Keratinocyte (primary cell): ENCODE data around the gene SPATA13. TPM values are rescaled to one million over a fixed set of nuclear protein-coding genes. Genes with fewer than 3 reads are reported as not detected.

Experiments used
- DNase-seq: peaks from one replicate; pipeline ENCODE4 v3.0.0-alpha.2; 2011; ENCODE audit warnings: low read depth, missing footprints, low spot score
- FAIRE-seq: peaks from 2 replicates; lab custom pipeline; 2011; peaks lifted over from hg19 to GRCh38; lab: Jason Lieb, UNC
- H2AFZ ChIP-seq: 2 replicates; pipeline ENCODE4 v1.6.0; 2012; ENCODE audit warnings: low read length, control low read depth, inconsistent platforms; ENCODE audit not compliant: control insufficient read depth
- H3K27ac ChIP-seq: 2 replicates; pipeline ENCODE4 v1.5.1; 2011; ENCODE audit warnings: low read length; ENCODE audit not compliant: control insufficient read depth, insufficient read depth
- H3K27me3 ChIP-seq: 3 replicates; pipeline ENCODE4 v1.6.0; 2011; ENCODE audit warnings: low read length; ENCODE audit not compliant: control insufficient read depth, insufficient read depth; ENCODE audit errors: extremely low read depth
- H3K36me3 ChIP-seq, 2 experiments: 2 replicates in 1 of 2; 3 replicates in 1 of 2; pipeline ENCODE4 v1.5.1; 2011; ENCODE audit warnings: low read length in 2 of 2, mild to moderate bottlenecking in 1 of 2; ENCODE audit not compliant: control insufficient read depth in 2 of 2, insufficient read depth in 2 of 2; ENCODE audit errors: extremely low read depth in 1 of 2
- H3K4me1 ChIP-seq: 3 replicates; pipeline ENCODE4 v1.5.1; 2011; ENCODE audit warnings: low read length; ENCODE audit not compliant: control insufficient read depth, insufficient read depth; ENCODE audit errors: extremely low read depth
- H3K4me2 ChIP-seq: 3 replicates; pipeline ENCODE4 v1.6.0; 2011; ENCODE audit warnings: low read depth, low read length; ENCODE audit not compliant: control insufficient read depth, insufficient read depth; ENCODE audit errors: extremely low read depth
- H3K4me3 ChIP-seq, 3 experiments: fragments of 200-600 bp in 1 of 3; sonication (generic) in 1 of 3; 2 replicates in 2 of 3; 3 replicates in 1 of 3; pipeline ENCODE4 v1.5.1; 2011 to 2016; ENCODE audit warnings: low read length in 3 of 3, mild to moderate bottlenecking in 3 of 3, control low read depth in 2 of 3, inconsistent platforms in 1 of 3, low read depth in 1 of 3, mixed read lengths in 1 of 3, mixed run types in 1 of 3, moderate library complexity in 1 of 3; ENCODE audit not compliant: control insufficient read depth in 2 of 3, insufficient read depth in 2 of 3; ENCODE audit errors: extremely low read depth in 1 of 3
- H3K79me2 ChIP-seq: 2 replicates; pipeline ENCODE4 v1.6.0; 2012; ENCODE audit warnings: low read length; ENCODE audit not compliant: control insufficient read depth, insufficient read depth
- H3K9ac ChIP-seq: 3 replicates; pipeline ENCODE4 v1.6.0; 2011; ENCODE audit warnings: low read length; ENCODE audit not compliant: control insufficient read depth, insufficient read depth; ENCODE audit errors: extremely low read depth
- H3K9me1 ChIP-seq: 3 replicates; pipeline ENCODE4 v1.6.0; 2011; ENCODE audit warnings: low read length; ENCODE audit not compliant: control insufficient read depth, insufficient read depth; ENCODE audit errors: extremely low read depth
- H3K9me3 ChIP-seq: 2 replicates; pipeline ENCODE4 v1.5.1; 2012; ENCODE audit warnings: low read depth, low read length; ENCODE audit not compliant: control insufficient read depth
- H4K20me1 ChIP-seq: 3 replicates; pipeline ENCODE4 v1.6.0; 2011; ENCODE audit warnings: low read length; ENCODE audit not compliant: control insufficient read depth, insufficient read depth; ENCODE audit errors: extremely low read depth
- EZH2 ChIP-seq: IDR thresholded peaks from one replicate; pipeline ENCODE4 v1.6.1; 2012; ENCODE audit warnings: inconsistent platforms, mild to moderate bottlenecking, low read length, moderate library complexity
- dilution Hi-C: fragments of 300-500 bp; cut with MboI; formaldehyde crosslinking; loops from one replicate; pipeline ENCODE4 v1.7.0; 2020; ENCODE audit warnings: low sequenced_read_pairs; ENCODE audit not compliant: extremely low pct_ligation_motif_present
- polyA plus RNA-seq, 5 experiments: library from polyadenylated mRNA; depleted of rRNA in 3 of 5; stranded (reverse) in 3 of 5; stranded (forward) in 1 of 5; unstranded in 1 of 5; fragments of >200 nt; gene quantifications; 1 replicate in 1 of 5; 2 replicates in 3 of 5; 3 replicates in 1 of 5; pipeline versions ENCODE4 v1.2.1 to v1.2.3, GENCODE V29; 2011 to 2012; ENCODE audit warnings: missing spikeins in 2 of 5, low read depth in 1 of 5, low replicate concordance in 1 of 5
- TF ChIP-seq, protein P1 (sequence below), 3 experiments: IDR thresholded peaks in 1 of 3; conservative IDR thresholded peaks in 1 of 3; optimal IDR thresholded peaks in 1 of 3; 2 replicates in 2 of 3; 3 replicates in 1 of 3; pipeline versions ENCODE3 to v1.5.1; 2011; ENCODE audit warnings: low read length in 3 of 3, mild to moderate bottlenecking in 3 of 3, moderate library complexity in 2 of 3, control low read depth in 1 of 3, inconsistent platforms in 1 of 3; ENCODE audit not compliant: insufficient read depth in 2 of 3; ENCODE audit errors: extremely low read depth in 1 of 3

Gene SPATA13
- polyA plus RNA-seq, 1 donor (not counting 4 experiments of a cell fraction or from before 2014, with no cell fraction given): 1.2 TPM

DNA sequence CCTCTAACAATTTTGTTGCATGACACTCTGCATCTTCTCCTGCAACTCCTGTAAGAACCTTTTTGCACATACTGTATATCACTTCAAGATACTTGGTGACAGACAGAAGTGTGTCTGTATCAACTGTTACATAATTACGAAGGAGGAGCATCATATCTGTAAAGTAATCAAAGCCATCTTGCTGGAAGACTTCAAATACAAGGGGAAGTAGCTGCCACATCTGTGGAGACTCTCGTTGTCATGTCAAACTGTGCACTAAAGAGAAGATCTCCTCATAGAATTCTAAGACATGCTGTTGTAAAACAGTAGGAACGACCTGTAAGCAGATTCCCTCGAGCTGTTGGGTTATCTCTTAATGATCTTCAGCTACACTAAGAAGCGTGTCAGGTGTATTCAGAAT is 38.0 kb upstream of the SPATA13 start:
- TF ChIP-seq, protein P1, sequence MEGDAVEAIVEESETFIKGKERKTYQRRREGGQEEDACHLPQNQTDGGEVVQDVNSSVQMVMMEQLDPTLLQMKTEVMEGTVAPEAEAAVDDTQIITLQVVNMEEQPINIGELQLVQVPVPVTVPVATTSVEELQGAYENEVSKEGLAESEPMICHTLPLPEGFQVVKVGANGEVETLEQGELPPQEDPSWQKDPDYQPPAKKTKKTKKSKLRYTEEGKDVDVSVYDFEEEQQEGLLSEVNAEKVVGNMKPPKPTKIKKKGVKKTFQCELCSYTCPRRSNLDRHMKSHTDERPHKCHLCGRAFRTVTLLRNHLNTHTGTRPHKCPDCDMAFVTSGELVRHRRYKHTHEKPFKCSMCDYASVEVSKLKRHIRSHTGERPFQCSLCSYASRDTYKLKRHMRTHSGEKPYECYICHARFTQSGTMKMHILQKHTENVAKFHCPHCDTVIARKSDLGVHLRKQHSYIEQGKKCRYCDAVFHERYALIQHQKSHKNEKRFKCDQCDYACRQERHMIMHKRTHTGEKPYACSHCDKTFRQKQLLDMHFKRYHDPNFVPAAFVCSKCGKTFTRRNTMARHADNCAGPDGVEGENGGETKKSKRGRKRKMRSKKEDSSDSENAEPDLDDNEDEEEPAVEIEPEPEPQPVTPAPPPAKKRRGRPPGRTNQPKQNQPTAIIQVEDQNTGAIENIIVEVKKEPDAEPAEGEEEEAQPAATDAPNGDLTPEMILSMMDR (optimal IDR thresholded peaks at IDR 0.05 in 1 of 3, IDR thresholded peaks at IDR 0.05 in 1 of 3, conservative IDR thresholded peaks at IDR 0.05 in 1 of 3; ENCODE audit: extremely low read depth in 1 of 3, insufficient read depth in 2 of 3, low read length in 3 of 3): no peak
- no peak for TF ChIP-seq EZH2
- no peaks in the 10 kb centered on the region for H3K9me1 ChIP-seq
- no peaks in the 10 kb centered on the region for H3K4me1 ChIP-seq
- H3K36me3 ChIP-seq: no peaks in the 10 kb centered on the region
- H3K27ac ChIP-seq: no peak overlapping the region
- no peak for FAIRE-seq
- no peak overlapping the region for H3K4me3 ChIP-seq
- no peaks in the 10 kb centered on the region for H3K9me3 ChIP-seq
- peaks cover 2% of the 10 kb centered on the region for H4K20me1 ChIP-seq
- DNase-seq: no peak
- no peak overlapping the region for H3K4me2 ChIP-seq
- H2AFZ ChIP-seq: no peak overlapping the region
- no peaks in the 10 kb centered on the region for H3K79me2 ChIP-seq
- peaks cover 18% of the 10 kb centered on the region for H3K27me3 ChIP-seq
- no peak overlapping the region for H3K9ac ChIP-seq
- dilution Hi-C loops: no loop called here

DNA sequence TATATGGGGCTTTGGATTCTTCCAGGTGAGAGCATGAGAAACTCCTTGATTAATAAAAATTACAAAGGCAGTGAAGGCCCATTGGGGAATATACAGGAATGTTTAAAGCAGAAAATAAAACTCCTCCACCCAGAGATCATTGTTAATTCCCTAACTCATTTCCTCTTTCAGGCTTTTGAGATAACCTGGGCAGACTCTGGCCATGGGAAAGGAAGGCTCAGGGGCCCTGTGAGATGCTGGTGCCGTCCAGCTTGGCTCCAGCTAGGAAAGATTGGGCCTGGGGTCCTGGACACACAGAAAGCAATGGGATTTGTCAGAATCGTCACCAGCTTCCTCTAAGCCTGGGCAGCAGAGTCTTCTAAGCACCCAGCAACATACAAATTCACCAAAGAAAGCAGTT is 36.8 kb upstream of the SPATA13 start:
- no peak for TF ChIP-seq EZH2
- TF ChIP-seq, protein P1 (optimal IDR thresholded peaks at IDR 0.05 in 1 of 3, IDR thresholded peaks at IDR 0.05 in 1 of 3, conservative IDR thresholded peaks at IDR 0.05 in 1 of 3; ENCODE audit: extremely low read depth in 1 of 3, insufficient read depth in 2 of 3, low read length in 3 of 3): no peak

More for the DNA sequence above, 36.8 kb upstream of the SPATA13 start:
- no peak overlapping the region for H3K4me3 ChIP-seq
- DNase-seq (no peak), FAIRE-seq (no peak)
- H3K27ac ChIP-seq: no peak overlapping the region
- dilution Hi-C loops: no loop called here
- H3K9ac ChIP-seq: no peak overlapping the region
- no peaks in the 10 kb centered on the region for H3K4me1 ChIP-seq
- H4K20me1 ChIP-seq: peaks cover 2% of the 10 kb centered on the region
- no peaks in the 10 kb centered on the region for H3K36me3 ChIP-seq
- no peaks in the 10 kb centered on the region for H3K9me1 ChIP-seq
- H2AFZ ChIP-seq: no peak overlapping the region
- H3K4me2 ChIP-seq: no peak overlapping the region
- H3K9me3 ChIP-seq: no peaks in the 10 kb centered on the region
- H3K27me3 ChIP-seq: peaks cover 18% of the 10 kb centered on the region
- no peaks in the 10 kb centered on the region for H3K79me2 ChIP-seq
